Smooth muscle cell of the pulmonary artery (primary cell): ENCODE data around the gene ZNF573. TPM values are rescaled to one million over a fixed set of nuclear protein-coding genes. Genes with fewer than 3 reads are reported as not detected.

Experiments
- total RNA-seq: library from RNA; depleted of rRNA; stranded (reverse); fragments of >200 nt; gene quantifications from 2 replicates; pipeline ENCODE4 v1.2.3, GENCODE V29; 2014

Gene ZNF573
- total RNA-seq = 6.8 and 7.1 TPM in 2 replicates

DNA sequence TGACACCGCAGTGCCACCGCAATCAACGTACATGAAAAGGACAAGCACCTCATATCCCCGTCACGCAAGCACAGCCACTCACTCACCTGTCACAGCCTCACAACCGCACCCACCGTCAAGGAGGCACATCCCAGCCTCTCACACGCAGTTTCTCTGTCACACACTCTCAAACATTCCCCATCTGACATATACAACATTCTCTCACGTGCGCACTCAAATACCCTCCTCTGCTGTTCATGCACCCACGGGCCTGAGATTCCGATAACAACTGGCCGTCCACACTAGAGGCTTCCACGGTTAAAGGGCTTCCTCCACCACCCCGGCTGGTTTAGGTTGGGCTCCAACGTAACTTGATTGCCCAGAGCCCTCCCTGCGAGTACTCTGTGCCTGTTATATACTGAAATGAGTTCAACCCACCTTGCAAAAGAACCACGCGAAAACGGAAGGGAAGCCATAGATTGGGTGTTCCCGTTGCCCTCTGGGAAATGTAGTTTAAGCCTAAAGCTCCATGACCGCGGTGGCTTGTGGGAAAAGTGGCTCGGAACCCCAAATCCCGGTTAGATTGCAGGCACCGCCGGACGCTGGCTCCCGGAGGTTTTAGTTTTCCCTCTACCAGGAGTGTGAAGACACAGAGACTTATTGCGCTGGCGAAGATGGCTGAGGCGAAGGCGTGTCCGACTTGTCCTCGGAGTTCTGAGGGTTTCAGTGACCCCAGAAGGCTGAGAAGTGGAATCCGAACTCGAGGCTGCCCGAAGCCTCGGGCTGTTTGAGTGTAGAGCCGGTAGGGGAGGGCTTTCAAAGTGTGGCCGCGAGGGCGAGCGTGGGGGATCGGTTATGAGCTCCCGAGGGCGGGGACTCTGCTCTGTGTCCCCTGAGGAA is at the start of gene ZNF573:
Gene ZNF573 (minus strand): TSS at position 460 of the 879 bp plus-strand sequence. CDS start 5,857 bp downstream, outside the sequence.

GRCh38 chr19:37719111-37719926 is 60.1 kb downstream of the ZNF573 start, which contains the start of gene ZNF607:
Gene ZNF607 (minus strand): TSS chr19:37719761. CDS start chr19:37711618, 8,143 bp downstream.

Other genes starting within 250 kb of the ZNF573 start
- gene ZNF571, start 184.8 kb downstream of the ZNF573 start, total RNA-seq = 3.2 and 3.7 TPM in 2 replicates
- gene ZNF540, start 184.7 kb downstream of the ZNF573 start, total RNA-seq = 0.69 and 0.72 TPM in 2 replicates
- 14.9 and 17.1 TPM in 2 replicates for gene ZFP30, start 124.1 kb downstream of the ZNF573 start, total RNA-seq
- 6.5 and 6.8 TPM in 2 replicates for gene ZNF607, start 59.8 kb downstream of the ZNF573 start, total RNA-seq
- not detected in 2 replicates for gene WDR87, start 127.0 kb upstream of the ZNF573 start, total RNA-seq
- 12.1 and 18.5 TPM in 2 replicates for gene SIPA1L3, start 127.6 kb upstream of the ZNF573 start, total RNA-seq